GM12874 (cell line): ENCODE data around the gene JADE2.

Experiments
- CTCF ChIP-seq: IDR thresholded peaks from 2 replicates; pipeline ENCODE4 v1.5.1; 2011; ENCODE audit warnings: low read depth, mild to moderate bottlenecking, control low read depth, low read length, moderate library complexity; ENCODE audit not compliant: insufficient read depth

JADE2 gene

GRCh38 chr5:134545070-134545868 is 19.8 kb downstream of the JADE2 start:
- no peak for TF ChIP-seq CTCF

GRCh38 chr5:134547066-134547465 is 21.6 kb downstream of the JADE2 start:
- TF ChIP-seq CTCF = no peak

DNA sequence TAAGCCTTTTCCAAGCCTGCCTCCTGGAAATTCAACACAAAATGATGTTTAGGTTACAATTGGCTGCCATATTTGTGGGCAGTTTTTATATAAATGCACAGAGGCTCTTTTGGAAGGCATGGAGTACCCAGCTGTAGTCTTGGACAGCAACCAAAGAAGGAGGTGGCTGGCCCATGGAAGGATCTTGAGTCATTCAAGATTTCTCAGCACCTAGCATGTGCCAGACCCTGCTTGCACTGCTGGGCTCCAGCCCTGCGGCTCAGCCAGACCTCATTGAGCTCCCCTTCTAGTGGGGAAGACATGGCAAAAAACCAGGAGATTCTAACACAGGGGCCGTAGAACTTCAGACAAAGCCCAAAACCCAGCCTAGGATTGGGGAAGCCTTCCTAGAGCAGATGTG is 22.1 kb downstream of the JADE2 start:
- TF ChIP-seq CTCF = no peak

- TF ChIP-seq CTCF = no peak
Measured at GRCh38 chr5:134547999-134548658, 22.7 kb downstream of the JADE2 start.

DNA sequence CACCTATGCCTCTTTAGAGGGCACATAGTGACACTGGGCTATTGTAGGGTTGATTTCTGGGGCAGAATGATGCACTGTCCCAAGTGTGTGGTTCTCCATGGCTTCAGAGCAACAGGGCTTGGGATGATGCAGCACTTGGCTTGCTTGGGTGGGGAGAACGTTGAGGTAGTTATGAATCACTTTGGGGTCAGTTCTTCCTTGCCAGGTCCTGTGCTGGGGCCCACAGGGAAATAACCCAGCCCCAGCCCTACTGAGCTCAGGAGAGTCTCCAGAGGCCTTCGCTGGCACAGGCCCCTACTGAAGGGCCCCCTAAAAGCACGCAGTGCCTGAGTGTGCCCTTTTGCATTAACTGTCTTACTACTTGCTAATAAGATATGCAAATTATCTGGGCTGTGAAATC is 24.2 kb downstream of the JADE2 start:
- no peak for TF ChIP-seq CTCF

DNA sequence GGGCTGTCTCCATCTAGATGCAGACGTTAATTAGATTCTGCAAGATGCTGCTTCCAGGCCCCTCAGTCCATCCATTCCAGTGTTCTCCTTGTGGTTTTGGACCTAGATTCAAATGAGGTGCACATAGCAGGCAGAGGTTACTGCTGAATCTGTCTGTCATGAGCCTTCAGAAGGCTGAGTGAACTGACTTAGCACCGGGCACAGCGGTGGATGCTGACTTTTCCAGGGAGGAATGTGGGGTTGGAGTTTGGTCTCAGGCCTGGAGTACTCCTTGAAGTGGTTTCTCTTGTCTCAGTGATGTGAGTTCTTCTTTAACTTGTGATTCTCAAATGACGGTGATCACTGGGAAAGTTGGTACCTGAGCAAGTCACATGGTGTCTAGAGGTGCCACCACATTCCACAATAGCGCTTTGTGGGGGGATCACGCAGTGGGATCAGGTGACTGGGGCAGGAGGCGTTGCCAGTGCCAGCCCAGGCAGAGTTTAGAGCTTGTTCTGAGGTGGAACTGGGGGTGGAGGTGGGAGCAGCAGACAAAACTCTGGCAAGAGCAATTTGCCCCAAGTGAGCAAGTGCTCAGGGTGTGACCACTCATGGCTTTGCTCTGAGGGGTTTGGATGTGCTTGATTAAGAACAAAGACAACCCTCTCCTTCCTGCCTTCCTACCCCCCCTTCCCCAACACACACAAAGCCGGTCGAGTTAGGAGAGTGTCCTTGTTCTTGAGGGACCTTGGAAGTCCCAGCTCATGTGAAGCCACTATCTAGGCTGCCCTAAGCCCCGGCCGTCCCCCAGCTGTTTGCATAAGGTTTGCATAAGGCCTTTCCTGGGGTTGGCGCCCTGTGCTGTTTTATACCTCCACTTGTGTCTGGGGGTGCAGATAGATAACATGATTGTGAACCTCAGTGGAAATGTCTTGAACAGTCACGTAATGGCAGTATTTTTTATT is 25.1 kb downstream of the JADE2 start:
- no peak for TF ChIP-seq CTCF

GRCh38 chr5:134551901-134552300 is 26.4 kb downstream of the JADE2 start:
- no peak for TF ChIP-seq CTCF
